ENCODE data around the gene CANX. TPM values are rescaled to one million over a fixed set of nuclear protein-coding genes. Genes with fewer than 3 reads are reported as not detected.

The CANX gene
- total and polyA plus RNA-seq, 2 donors (not counting 3 experiments of a cell fraction or from before 2014, with no cell fraction given) = 193 to 986 TPM

DNA sequence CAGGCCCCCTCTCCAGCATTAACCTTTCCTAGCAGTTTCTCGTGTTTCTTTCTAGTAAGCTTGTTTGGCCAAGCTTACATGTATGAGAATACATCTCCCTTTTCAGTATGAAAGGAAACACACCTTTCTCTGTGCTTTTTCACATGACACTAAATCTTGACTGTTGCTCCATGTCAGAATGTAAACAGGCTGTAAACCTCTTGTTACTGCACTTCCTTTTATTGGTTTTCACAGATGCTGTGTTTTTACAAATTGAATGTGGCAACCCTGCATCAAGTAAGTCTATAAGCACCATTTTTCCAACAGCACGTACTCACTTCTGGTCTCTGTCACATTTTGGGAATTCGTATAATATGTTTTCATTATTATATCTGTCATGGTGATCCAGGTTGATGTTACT lies 2.2 kb upstream of the CANX start:
- dilution Hi-C loops (cut with MboI; ENCODE audit: extremely low pct_ligation_motif_present, low sequenced_read_pairs) = no loop called here

More for the DNA sequence above, 2.2 kb upstream of the CANX start:
- no peaks in the 10 kb centered on the region for H3K9me1 ChIP-seq (replicated peaks; ENCODE audit: control insufficient read depth, extremely low read depth, insufficient read depth, low read length)
- FAIRE-seq (no peak), DNase-seq (ENCODE audit: low read depth, low spot score) (no peak)
- BruUV-seq (replicated peaks) = no TSS peak
- H3K9ac ChIP-seq (replicated peaks; ENCODE audit: extremely low read depth, insufficient read depth, low read length) = no peak overlapping the region
- POLR2A ChIA-PET = no interaction called here
- no peak overlapping the region for H3K4me2 ChIP-seq (ENCODE audit: insufficient read depth, low read length)
- no peaks in the 10 kb centered on the region for H3K9me3 ChIP-seq (replicated peaks; ENCODE audit: control insufficient read depth, insufficient read depth, low read length)
- no peak overlapping the region for H2AFZ ChIP-seq (ENCODE audit: low read depth, low read length)
- no peaks in the 10 kb centered on the region for H4K20me1 ChIP-seq (replicated peaks; ENCODE audit: control insufficient read depth, extremely low read depth, insufficient read depth, low read length)
- no peaks in the 10 kb centered on the region for H3K27me3 ChIP-seq (ENCODE audit: control insufficient read depth in 2 of 2, insufficient read depth in 2 of 2, low read length in 2 of 2)
- TF ChIP-seq CTCF (IDR thresholded peaks at IDR 0.05; ENCODE audit: extremely low read depth in 1 of 2, insufficient read depth in 1 of 2, low read depth in 1 of 2, low read length in 2 of 2) (no peak), EZH2 (IDR thresholded peaks at IDR 0.05; ENCODE audit: borderline replicate concordance, low read depth, low read length, severe bottlenecking) (no peak), POLR2A (IDR thresholded peaks at IDR 0.05; ENCODE audit: low read depth, low read length) (no peak), JUN (IDR thresholded peaks at IDR 0.05; ENCODE audit: borderline replicate concordance, insufficient read depth, insufficient read length, low read depth) (no peak), FOS (IDR thresholded peaks at IDR 0.05; ENCODE audit: borderline replicate concordance, insufficient read depth, low read length) (no peak), GATA2 (IDR thresholded peaks at IDR 0.05; ENCODE audit: insufficient read depth, insufficient read length, low read depth, low read length) (no peak), MYC (IDR thresholded peaks at IDR 0.05; ENCODE audit: low read depth, low read length) (no peak), POLR2AphosphoS5 (IDR thresholded peaks at IDR 0.05; ENCODE audit: insufficient read depth, low read depth, low read length) (no peak)
- TF ChIP-seq, protein P1, sequence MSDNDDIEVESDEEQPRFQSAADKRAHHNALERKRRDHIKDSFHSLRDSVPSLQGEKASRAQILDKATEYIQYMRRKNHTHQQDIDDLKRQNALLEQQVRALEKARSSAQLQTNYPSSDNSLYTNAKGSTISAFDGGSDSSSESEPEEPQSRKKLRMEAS (IDR thresholded peaks at IDR 0.05; ENCODE audit: insufficient read depth, insufficient read length) = no peak
- H3K4me3 ChIP-seq (replicated peaks in 1 of 3; ENCODE audit: insufficient read depth in 1 of 3, low read depth in 1 of 3, low read length in 3 of 3) = no peak overlapping the region
- CTCF ChIA-PET = interaction anchor here (1.4 kb wide), 1 partner anchor 18 kb away, joined by 6 read pairs; no protein-coding TSS in a partner anchor
- H3K4me1 ChIP-seq (ENCODE audit: control insufficient read depth, extremely low read depth, insufficient read depth, low read length) = peaks cover 15% of the 10 kb centered on the region
- intact Hi-C loops (cut with micrococcal nuclease) = loop anchor here (5.0 kb wide), 2 partner anchors 111 to 1546 kb away; partner anchors contain the start of genes MGAT4B and RACK1
- H3K36me3 ChIP-seq (ENCODE audit: control insufficient read depth in 2 of 2, extremely low read depth in 1 of 2, insufficient read depth in 2 of 2, low read length in 2 of 2) = no peaks in the 10 kb centered on the region
- H3K27ac ChIP-seq (ENCODE audit: insufficient read depth, low read depth, low read length) = no peak overlapping the region
- peaks cover 27% of the 10 kb centered on the region for H3K79me2 ChIP-seq (ENCODE audit: control insufficient read depth, insufficient read depth, low read length)

All from endothelial cell of umbilical vein (primary cell).